Activated CD4-positive, alpha-beta T cell treated with anti-CD3 and anti-CD28 coated beads, Interleukin-2, amount 10 ng/mL, durations not matched to agents 24 days and 14 days (primary cell): ENCODE measurements around the gene NDUFV2. TPM values are rescaled to one million over a fixed set of nuclear protein-coding genes. Genes with fewer than 3 reads are reported as not detected.

Experiments used
- DNase-seq: peaks from one replicate; pipeline ENCODE4 v3.0.0; 2022
- H3K27ac Mint-ChIP-seq: one replicate; pipeline ENCODE4 v1.8.0; 2022; ENCODE audit warnings: mild to moderate bottlenecking, mixed read lengths
- H3K27me3 Mint-ChIP-seq: one replicate; pipeline ENCODE4 v1.8.0; 2022; ENCODE audit warnings: mixed read lengths
- H3K36me3 Mint-ChIP-seq: one replicate; pipeline ENCODE4 v1.8.0; 2022; ENCODE audit warnings: low read depth, mild to moderate bottlenecking, mixed read lengths
- H3K4me1 Mint-ChIP-seq: one replicate; pipeline ENCODE4 v1.8.0; 2021; ENCODE audit warnings: mixed read lengths
- H3K4me3 Mint-ChIP-seq: one replicate; pipeline ENCODE4 v1.8.0; 2022; ENCODE audit warnings: mild to moderate bottlenecking, moderate library complexity, mixed read lengths
- H3K9me3 Mint-ChIP-seq: one replicate; pipeline ENCODE4 v1.8.0; 2021; ENCODE audit warnings: mixed read lengths
- intact Hi-C: fragments of 100-400 bp; cut with micrococcal nuclease; formaldehyde crosslinking; loops from one replicate; pipeline ENCODE4 v1.15.1; 2023
- total RNA-seq: library from RNA; stranded (reverse); gene quantifications from 2 replicates; pipeline ENCODE4 v1.2.3, GENCODE V29; 2022

NDUFV2 gene
- total RNA-seq, 1 donor from 2014 or later = 360 TPM

DNA sequence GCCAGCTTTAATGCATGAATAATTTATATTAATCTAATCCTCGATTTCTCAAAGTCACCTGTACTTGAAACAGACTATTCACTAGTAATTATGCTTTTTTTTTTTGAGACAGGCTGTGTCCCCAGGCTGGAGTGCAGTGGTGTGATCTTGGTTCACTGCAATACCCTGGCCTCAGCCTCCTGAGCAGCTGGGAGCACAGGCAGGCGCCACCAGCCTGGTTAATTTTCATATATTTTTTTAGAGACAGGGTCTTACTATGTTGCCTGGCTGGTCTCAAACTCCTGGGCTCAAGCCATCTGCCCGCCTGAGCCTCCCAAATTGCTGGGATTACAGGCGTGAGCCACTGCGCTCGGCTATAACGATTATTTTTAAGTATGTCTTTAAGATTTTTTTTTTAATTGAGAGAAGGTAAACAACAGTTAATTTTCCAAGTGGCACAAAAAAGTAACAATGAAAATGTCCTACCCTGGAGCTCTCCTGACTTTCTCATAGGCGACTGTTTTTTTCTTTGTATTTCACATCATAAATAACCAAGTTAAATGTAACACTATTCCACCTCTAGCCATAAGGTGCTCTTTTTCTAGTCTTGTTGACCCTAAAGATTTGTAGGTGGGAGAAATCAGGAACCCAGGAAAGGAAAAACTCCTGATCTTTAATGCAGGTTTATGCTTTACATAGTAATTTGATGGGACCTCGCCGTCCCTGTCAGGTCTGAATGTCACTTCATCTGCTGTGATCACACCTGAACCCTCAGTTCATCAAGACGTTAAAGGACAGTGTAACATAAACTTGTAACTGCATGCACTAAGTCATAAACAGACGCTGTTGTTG is 32.8 kb downstream of the NDUFV2 start:
- intact Hi-C loops = loop anchor here (1.0 kb wide), 1 partner anchor 13 kb away; no protein-coding TSS in a partner anchor
- Mint-ChIP-seq H3K27me3 (no peaks in the 10 kb centered on the region), H3K36me3 (peaks cover 58% of the 10 kb centered on the region), H3K4me1 (peaks cover 42% of the 10 kb centered on the region), H3K9me3 (no peaks in the 10 kb centered on the region), H3K4me3 (peak overlapping the region; percentile 94), H3K27ac (peak overlapping the region; percentile 99)
- DNase-seq = peak; percentile 52

DNA sequence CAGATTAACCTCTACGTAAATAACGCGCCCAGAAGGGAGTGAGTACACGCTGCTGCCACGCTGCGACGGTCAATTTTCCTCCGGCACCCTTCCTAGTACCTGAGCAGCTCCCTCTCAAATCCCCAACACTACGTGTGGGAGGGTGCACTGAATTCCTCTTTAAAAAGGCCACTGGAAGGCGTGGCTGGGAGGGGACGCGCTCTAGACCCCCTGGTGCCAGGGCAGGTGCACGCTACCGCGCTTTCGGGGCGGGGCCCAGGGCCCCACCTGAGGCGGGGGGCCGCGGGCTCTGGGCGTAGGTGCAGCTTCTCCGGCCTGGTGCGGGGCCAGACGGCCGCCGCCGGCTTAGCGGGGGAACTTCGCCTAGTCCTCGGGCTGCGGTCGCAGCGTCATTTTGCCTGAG is 33.4 kb downstream of the NDUFV2 start:
- no peak for DNase-seq
- Mint-ChIP-seq H3K27ac (peak overlapping the region; percentile 99), H3K4me3 (peak overlapping the region; percentile 94), H3K4me1 (peaks cover 48% of the 10 kb centered on the region), H3K36me3 (peaks cover 56% of the 10 kb centered on the region), H3K9me3 (no peaks in the 10 kb centered on the region), H3K27me3 (no peaks in the 10 kb centered on the region)
- intact Hi-C loops = loop anchor here (1.0 to 2.0 kb wide), 6 partner anchors 14 to 477 kb away; partner anchors contain the start of genes NDUFV2 and RALBP1

DNA sequence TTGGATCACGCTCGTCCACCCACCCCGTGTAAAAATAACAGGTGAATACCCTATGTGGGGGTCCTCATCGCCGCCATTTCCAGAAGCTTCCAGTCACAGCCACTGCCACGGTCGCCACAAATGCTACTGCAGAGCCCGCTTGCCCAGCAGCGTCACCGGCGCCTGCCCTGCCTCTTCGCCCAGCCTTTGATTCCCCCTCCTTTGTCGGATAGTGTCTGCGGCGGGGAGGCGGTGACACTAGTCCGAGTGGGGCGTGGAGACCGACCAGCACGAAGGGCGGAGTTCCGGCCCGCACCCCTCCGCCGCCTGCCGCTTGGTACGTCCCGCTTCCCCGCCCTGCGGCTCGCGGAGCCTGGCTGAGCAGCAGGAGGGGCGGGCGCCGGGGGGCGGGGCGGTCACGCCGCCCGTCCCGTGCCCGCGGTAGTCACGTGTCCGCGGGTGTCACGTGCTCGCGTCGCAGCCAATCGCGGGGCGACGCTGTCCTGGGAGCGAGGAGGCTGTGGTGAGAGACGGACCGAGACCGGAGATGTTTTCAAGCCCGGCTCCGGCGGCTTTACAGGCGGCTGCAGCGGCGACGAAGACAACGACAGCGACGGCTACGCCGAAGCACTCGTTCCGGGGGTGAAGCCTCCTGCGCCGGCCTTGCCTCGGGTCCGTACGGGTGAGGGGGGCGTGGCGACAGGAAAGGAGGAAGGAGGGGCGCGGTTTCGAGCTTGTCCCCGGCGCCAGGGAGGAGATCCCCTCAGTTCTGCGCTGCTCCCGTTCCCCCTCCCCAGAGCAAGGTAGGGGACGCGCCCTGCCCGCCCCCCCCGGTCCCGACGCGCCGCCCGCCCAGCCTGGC is 34.0 kb downstream of the NDUFV2 start, which contains the start of gene ANKRD12:
ANKRD12 (plus strand) TSS at position 467 of the 841 bp plus-strand sequence. CDS start 45,652 bp downstream, outside the sequence.
- Mint-ChIP-seq H3K27me3 (no peaks in the 10 kb centered on the region), H3K4me3 (peak within 1 kb of the TSS; percentile 94), H3K36me3 (peaks cover 59% of the 10 kb centered on the region), H3K4me1 (peaks cover 54% of the 10 kb centered on the region), H3K27ac (peak within 1 kb of the TSS; percentile 99), H3K9me3 (no peaks in the 10 kb centered on the region)
- peak; percentile 100 for DNase-seq
- intact Hi-C loops = loop anchor here (1.0 to 2.0 kb wide), 6 partner anchors 18 to 476 kb away; partner anchors contain the start of genes NDUFV2 and RALBP1

DNA sequence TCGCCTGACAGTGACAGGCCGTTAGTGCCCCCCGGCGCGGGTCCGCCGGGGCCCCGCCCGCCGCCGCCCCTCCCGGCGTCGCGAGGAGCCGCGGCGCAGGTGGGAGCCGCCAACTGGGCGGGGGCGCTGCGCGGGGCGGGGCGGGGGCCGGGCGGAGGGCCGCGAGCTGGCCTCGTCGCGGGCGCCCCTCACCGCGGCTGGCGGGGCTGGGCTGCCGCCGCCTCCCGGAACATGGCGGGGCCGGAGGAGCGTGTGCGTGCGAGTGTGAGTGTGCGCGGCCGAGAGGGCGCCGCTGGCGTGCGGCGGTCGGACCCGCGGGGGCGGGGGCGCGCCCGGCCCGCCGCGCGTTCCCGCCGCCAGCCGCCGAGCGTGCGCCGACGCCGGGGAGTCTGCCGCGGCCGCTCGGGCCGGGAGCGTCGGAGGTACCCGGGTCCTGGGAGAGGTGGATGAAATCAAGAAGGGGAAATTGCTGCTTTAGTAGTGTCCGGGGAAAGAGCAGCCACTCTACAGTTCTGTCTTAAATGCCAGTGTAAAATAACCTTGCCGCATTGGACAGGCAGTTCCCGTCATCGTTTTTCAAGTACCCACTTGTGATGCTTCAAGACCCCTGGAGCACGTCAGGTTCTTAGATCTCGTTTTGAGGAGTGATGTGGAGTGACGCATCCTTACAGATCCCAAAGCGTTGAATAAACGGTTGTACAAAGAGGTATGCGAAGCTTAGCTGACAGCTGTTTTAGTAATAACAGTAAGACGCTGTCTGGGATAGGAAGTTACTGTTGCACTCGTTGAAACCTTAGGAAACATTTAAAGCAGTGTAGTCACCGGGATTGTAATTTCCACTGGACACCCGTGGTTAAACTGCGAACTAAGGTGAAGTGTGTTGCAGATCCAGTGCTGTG is 34.9 kb downstream of the NDUFV2 start:
- peak overlapping the region; percentile 94 for H3K4me3 Mint-ChIP-seq
- peak overlapping the region; percentile 98 for H3K27ac Mint-ChIP-seq
- H3K9me3 Mint-ChIP-seq = no peaks in the 10 kb centered on the region
- H3K27me3 Mint-ChIP-seq = no peaks in the 10 kb centered on the region
- H3K36me3 Mint-ChIP-seq = peaks cover 52% of the 10 kb centered on the region
- intact Hi-C loops = loop anchor here (1.0 to 2.0 kb wide), 3 partner anchors 43 to 475 kb away; no protein-coding TSS in a partner anchor
- H3K4me1 Mint-ChIP-seq = peaks cover 59% of the 10 kb centered on the region
- peak; percentile 93 for DNase-seq

DNA sequence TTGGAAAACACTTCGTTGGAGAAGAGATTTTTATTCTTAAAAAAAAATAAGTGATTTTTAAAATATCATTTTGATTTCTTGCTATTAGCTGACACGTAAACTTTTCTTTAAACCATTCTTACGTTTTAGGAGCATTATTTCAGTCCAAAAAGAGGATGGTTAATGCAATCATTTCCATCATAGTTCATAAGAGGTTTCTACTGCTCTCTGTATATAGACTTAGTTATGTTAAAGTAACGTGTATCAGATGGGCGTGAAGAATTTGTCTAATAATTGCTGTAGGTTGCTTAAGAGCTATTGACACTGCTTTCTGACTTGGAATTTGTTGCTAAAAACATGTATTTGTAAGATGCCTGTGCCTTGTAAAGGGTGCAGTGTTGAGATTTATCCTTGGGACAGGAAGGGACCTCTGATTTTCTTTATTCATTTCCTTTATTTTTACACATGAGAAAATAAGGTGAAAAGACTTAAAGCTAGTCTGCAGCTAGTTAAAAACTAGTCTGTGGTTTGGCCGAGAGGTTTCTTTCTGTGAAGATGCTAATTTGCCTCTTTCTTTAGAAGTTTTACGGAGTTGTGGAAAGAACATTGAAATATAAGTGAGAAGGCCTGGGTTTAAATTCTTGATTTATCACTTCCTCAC is 37.0 kb downstream of the NDUFV2 start:
- Mint-ChIP-seq H3K9me3 (no peaks in the 10 kb centered on the region), H3K27ac (peak overlapping the region; percentile 86), H3K27me3 (no peaks in the 10 kb centered on the region), H3K4me1 (peaks cover 60% of the 10 kb centered on the region), H3K4me3 (peak overlapping the region; percentile 79), H3K36me3 (peaks cover 46% of the 10 kb centered on the region)
- peak; percentile 55 for DNase-seq
- intact Hi-C loops = loop anchor here (1.0 to 10.0 kb wide), 2 partner anchors 48 to 1385 kb away; partner anchors contain the start of gene NAPG

DNA sequence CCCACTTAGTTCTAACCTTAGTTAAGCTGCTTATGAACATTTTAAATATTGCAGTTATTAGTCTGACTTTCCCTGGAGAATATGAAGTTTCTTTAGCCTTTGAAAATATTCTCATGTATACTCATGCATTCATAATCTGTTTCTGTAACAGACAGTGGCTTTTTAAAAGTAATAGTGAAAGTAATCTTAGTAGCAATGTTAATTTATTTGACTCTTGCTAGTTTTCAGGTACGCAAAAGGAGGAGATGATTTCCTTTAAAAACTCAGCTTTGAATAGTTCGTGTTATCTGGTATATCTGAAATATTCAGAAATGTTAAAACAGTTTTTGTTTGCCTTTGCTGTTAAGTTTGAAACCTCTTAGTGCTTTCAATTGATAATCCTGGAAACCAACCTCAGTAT is 37.9 kb downstream of the NDUFV2 start:
- Mint-ChIP-seq H3K27me3 (no peaks in the 10 kb centered on the region), H3K4me1 (peaks cover 62% of the 10 kb centered on the region), H3K27ac (peak overlapping the region; percentile 86), H3K4me3 (peak overlapping the region; percentile 79), H3K36me3 (peaks cover 41% of the 10 kb centered on the region), H3K9me3 (no peaks in the 10 kb centered on the region)
- intact Hi-C loops = loop anchor here (10.0 kb wide), 1 partner anchor 1384 kb away; the partner anchor contains the start of gene NAPG
- no peak for DNase-seq

DNA sequence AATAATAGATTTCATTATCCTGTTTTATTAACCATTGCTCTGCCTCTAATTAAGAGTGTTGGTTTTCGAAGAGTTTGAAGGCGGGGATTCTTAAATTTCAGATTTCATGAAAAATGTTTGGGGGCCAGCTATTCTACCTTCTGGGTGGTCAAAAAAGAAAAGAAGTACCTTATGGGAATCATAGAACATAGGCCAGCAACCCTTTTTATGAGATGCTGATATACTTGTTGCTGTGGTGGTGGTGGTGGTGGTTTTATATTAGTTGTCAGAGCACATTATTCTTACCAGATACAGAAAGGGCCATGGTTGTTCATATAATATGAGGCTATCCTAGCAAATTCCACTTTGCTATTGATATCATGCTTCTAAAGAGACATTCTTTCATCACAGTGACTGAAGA is 38.5 kb downstream of the NDUFV2 start:
- Mint-ChIP-seq H3K4me1 (peaks cover 62% of the 10 kb centered on the region), H3K9me3 (no peaks in the 10 kb centered on the region), H3K36me3 (peaks cover 36% of the 10 kb centered on the region), H3K27ac (peak overlapping the region; percentile 86), H3K27me3 (no peaks in the 10 kb centered on the region), H3K4me3 (peak overlapping the region; percentile 79)
- intact Hi-C loops = loop anchor here (10.0 kb wide), 1 partner anchor 1384 kb away; the partner anchor contains the start of gene NAPG
- DNase-seq = no peak

DNA sequence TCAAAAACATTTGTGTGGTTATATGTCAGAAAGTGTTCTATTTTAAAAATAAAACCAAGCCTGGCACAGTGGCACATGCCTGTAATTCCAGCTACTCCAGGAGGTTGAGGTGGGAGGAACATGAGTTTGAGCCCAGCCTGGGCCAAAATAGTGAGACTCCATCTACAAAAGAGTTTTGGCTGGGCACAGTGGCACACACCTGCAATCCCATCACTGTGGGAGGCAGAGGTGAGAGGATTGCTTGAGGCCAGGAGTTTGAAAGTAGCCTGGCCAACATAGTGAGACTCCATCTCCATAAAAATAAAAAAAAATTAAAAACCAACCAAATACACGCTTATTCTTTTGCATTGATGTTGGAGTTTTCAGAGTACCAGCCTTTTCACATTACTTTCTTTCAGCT is 43.7 kb downstream of the NDUFV2 start:
- no peaks in the 10 kb centered on the region for H3K27me3 Mint-ChIP-seq
- H3K36me3 Mint-ChIP-seq = peaks cover 12% of the 10 kb centered on the region
- H3K4me3 Mint-ChIP-seq = no peak overlapping the region
- peak; percentile 54 for DNase-seq
- no peaks in the 10 kb centered on the region for H3K9me3 Mint-ChIP-seq
- peak overlapping the region; percentile 78 for H3K27ac Mint-ChIP-seq
- intact Hi-C loops = loop anchor here (5.0 to 10.0 kb wide), 4 partner anchors 129 to 1379 kb away; partner anchors contain the start of gene NAPG
- H3K4me1 Mint-ChIP-seq = peaks cover 60% of the 10 kb centered on the region

DNA sequence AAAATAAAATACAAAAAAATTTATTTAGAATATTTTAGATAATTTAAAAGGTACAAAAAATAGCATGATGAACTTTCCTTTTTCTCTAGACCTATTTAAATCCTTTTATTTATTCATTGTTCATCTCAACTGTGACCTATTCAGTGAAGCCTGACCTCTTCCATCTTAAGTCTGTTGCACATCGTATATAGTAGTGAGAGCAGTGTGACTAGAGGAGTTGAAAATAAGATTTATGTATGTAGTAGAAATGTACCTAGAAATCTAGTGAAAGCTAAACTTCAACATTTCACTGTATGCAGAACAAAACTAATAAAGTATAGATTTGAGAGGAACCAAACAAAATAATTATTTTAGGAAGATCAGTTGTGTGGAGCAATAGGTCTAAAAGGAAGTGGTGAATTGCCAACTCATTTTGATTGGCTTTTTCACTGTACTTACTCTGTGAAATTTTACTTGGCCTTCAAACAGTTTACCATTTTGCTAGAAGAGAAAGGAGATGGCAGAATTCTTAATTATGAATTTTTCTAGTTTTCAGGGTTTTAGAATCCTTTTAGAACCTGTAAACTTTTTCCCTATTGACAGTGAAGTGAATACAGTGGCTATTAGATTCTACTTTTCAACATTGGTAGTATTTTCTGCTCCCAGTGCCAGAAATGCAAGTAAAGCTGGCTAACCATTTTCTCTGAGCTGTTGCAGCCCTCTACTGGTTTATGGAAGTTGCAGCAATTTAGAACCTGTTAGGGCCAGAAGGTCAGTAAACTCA is 45.1 kb downstream of the NDUFV2 start:
- Mint-ChIP-seq H3K27me3 (no peaks in the 10 kb centered on the region), H3K36me3 (peaks cover 10% of the 10 kb centered on the region), H3K4me3 (peak overlapping the region; percentile 66), H3K4me1 (peaks cover 50% of the 10 kb centered on the region), H3K9me3 (no peaks in the 10 kb centered on the region), H3K27ac (peak overlapping the region; percentile 78)
- intact Hi-C loops = loop anchor here (1.0 to 10.0 kb wide), 5 partner anchors 74 to 1377 kb away; partner anchors contain the start of gene NAPG
- peak; percentile 83 for DNase-seq

DNA sequence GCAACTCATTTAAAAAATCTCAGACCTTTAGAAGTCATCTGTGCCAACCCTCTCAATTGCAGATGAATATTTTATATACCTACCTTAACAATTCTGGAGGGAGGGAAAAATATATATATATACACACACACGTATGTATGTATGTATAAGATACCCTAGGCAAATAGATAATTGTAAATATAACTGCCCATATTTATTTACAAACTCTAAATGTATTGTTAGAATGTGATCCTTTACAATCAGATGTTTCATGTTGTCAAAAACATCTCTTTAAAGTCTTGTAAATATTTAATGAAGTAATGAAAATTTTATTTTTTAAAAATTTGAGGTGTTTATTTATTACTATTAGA is 45.7 kb downstream of the NDUFV2 start:
- H3K4me1 Mint-ChIP-seq = peaks cover 53% of the 10 kb centered on the region
- peaks cover 10% of the 10 kb centered on the region for H3K36me3 Mint-ChIP-seq
- intact Hi-C loops = loop anchor here (1.0 to 10.0 kb wide), 5 partner anchors 75 to 1377 kb away; partner anchors contain the start of gene NAPG
- no peak overlapping the region for H3K27ac Mint-ChIP-seq
- H3K27me3 Mint-ChIP-seq = no peaks in the 10 kb centered on the region
- H3K4me3 Mint-ChIP-seq = no peak overlapping the region
- DNase-seq = no peak
- H3K9me3 Mint-ChIP-seq = no peaks in the 10 kb centered on the region

DNA sequence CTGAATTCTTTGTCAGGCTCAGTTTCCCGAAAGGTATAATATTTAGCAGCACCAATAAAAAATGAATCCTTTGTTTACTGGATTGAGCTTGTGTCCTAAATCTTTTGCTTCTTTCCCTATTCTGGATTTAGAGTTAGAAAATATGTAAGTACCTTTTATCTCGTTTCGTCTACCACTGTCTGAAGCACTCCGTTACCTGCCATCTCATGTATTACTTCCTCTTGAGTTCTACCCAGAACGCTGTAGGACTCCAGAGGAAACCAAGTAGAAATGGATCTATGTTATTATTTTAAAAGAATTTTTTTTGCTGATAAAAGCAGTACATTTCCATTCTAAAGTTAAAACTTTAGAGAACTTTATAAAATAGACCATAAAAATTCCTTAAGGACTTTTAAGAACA is 47.6 kb downstream of the NDUFV2 start:
- H3K27ac Mint-ChIP-seq = no peak overlapping the region
- no peak overlapping the region for H3K4me3 Mint-ChIP-seq

DNA sequence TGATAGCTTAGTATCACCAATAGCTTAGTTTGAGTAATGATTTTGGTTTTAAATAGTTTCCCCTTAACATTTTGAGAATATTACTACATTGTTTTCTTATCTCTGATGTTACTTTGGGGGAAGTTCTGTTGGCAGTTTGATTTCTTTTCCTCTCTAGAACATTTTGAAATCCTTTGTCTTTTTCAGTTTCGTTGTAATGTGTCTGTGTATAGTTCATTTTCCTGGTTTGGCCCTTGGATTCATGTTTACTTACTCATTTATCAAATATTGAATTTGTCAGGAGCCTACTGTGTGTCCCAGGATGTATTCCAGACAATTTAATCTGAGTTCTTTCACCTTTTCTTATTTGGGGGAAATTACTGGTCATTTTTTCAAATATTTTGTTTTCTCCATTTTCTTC is 50.8 kb downstream of the NDUFV2 start:
- Mint-ChIP-seq H3K4me1 (peaks cover 38% of the 10 kb centered on the region), H3K27me3 (no peaks in the 10 kb centered on the region), H3K36me3 (peaks cover 18% of the 10 kb centered on the region), H3K9me3 (no peaks in the 10 kb centered on the region), H3K4me3 (no peak overlapping the region), H3K27ac (no peak overlapping the region)
- intact Hi-C loops = no loop called here
- no peak for DNase-seq

More for the DNA sequence above, 47.6 kb downstream of the NDUFV2 start:
- intact Hi-C loops = no loop called here
- H3K27me3 Mint-ChIP-seq = no peaks in the 10 kb centered on the region
- H3K36me3 Mint-ChIP-seq = peaks cover 13% of the 10 kb centered on the region
- no peaks in the 10 kb centered on the region for H3K9me3 Mint-ChIP-seq
- no peak for DNase-seq
- peaks cover 53% of the 10 kb centered on the region for H3K4me1 Mint-ChIP-seq
